ENCODE results near the gene GP5.
A peak's percentile ranks its signal among the peaks of the same experiment; 100 is the strongest.

The GP5 gene

GRCh38 chr3:194424373-194424772 lies 25.3 kb upstream of the GP5 start:
- no peak for DNase-seq
- Mint-ChIP-seq H3K4me3 (no peak overlapping the region), H3K27ac (no peak overlapping the region), H3K36me3 (ENCODE audit: low read depth) (peaks cover 49% of the 10 kb centered on the region), H3K27me3 (ENCODE audit: low read depth, poor library complexity) (no peaks in the 10 kb centered on the region), H3K4me1 (peaks cover 17% of the 10 kb centered on the region), H3K9me3 (no peaks in the 10 kb centered on the region)
- TF ChIP-seq, protein P1, sequence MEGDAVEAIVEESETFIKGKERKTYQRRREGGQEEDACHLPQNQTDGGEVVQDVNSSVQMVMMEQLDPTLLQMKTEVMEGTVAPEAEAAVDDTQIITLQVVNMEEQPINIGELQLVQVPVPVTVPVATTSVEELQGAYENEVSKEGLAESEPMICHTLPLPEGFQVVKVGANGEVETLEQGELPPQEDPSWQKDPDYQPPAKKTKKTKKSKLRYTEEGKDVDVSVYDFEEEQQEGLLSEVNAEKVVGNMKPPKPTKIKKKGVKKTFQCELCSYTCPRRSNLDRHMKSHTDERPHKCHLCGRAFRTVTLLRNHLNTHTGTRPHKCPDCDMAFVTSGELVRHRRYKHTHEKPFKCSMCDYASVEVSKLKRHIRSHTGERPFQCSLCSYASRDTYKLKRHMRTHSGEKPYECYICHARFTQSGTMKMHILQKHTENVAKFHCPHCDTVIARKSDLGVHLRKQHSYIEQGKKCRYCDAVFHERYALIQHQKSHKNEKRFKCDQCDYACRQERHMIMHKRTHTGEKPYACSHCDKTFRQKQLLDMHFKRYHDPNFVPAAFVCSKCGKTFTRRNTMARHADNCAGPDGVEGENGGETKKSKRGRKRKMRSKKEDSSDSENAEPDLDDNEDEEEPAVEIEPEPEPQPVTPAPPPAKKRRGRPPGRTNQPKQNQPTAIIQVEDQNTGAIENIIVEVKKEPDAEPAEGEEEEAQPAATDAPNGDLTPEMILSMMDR (IDR thresholded peaks at IDR 0.05) = no peak

GRCh38 chr3:194423317-194423716 lies 24.3 kb upstream of the GP5 start:
- TF ChIP-seq, protein P1 (IDR thresholded peaks at IDR 0.05) = no peak
- H3K27me3 Mint-ChIP-seq (ENCODE audit: low read depth, poor library complexity) = no peaks in the 10 kb centered on the region
- peaks cover 17% of the 10 kb centered on the region for H3K4me1 Mint-ChIP-seq
- peaks cover 53% of the 10 kb centered on the region for H3K36me3 Mint-ChIP-seq (ENCODE audit: low read depth)
- DNase-seq = no peak
- no peaks in the 10 kb centered on the region for H3K9me3 Mint-ChIP-seq
- no peak overlapping the region for H3K4me3 Mint-ChIP-seq
- H3K27ac Mint-ChIP-seq = peak overlapping the region; percentile 78

DNA sequence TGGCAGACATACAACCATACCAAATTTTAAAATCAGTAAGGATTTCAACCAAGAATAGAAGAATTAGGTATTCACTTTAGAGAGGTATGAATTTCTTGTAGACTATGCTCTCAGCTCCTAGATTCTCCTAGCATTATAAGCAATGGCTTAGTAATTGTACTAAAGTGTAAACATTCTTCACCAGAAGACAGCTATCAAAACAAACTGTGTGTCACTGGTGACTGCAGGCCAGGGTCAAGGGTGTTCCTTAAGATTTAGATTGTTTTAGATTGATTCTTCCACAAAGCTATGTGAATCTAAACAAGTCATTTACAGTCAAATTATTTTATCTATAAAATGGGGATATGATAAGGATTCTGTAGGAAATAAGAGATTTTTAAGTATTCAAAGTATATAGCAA lies 23.1 kb upstream of the GP5 start:
- no peaks in the 10 kb centered on the region for H3K9me3 Mint-ChIP-seq
- peak overlapping the region; percentile 26 for H3K27ac Mint-ChIP-seq
- peaks cover 17% of the 10 kb centered on the region for H3K4me1 Mint-ChIP-seq
- no peak for DNase-seq
- no peak overlapping the region for H3K4me3 Mint-ChIP-seq
- H3K27me3 Mint-ChIP-seq (ENCODE audit: low read depth, poor library complexity) = no peaks in the 10 kb centered on the region
- TF ChIP-seq, protein P1 (IDR thresholded peaks at IDR 0.05) = no peak
- H3K36me3 Mint-ChIP-seq (ENCODE audit: low read depth) = peaks cover 56% of the 10 kb centered on the region

DNA sequence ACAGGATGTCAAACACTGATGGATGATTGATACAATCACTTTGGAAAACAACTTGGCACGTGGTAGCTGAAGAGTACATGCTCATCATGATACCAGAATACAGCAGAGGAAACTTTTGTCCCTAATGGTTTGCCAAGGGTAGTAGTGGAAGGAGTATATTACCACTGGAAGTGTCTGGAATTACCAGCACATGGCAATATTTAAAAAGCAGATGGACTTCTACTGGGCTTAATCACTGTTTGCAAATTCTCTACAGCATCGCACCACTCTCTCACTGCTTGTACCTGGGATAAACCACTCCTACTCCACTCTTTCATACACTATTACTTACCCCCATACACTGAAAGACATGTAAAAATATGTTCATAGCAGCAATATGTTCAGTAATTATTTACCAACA lies 19.6 kb upstream of the GP5 start:
- no peak overlapping the region for H3K4me3 Mint-ChIP-seq
- H3K4me1 Mint-ChIP-seq = peaks cover 24% of the 10 kb centered on the region
- H3K27me3 Mint-ChIP-seq (ENCODE audit: low read depth, poor library complexity) = no peaks in the 10 kb centered on the region
- no peak for DNase-seq
- TF ChIP-seq, protein P1 (IDR thresholded peaks at IDR 0.05) = no peak
- no peaks in the 10 kb centered on the region for H3K9me3 Mint-ChIP-seq
- H3K36me3 Mint-ChIP-seq (ENCODE audit: low read depth) = peaks cover 63% of the 10 kb centered on the region
- no peak overlapping the region for H3K27ac Mint-ChIP-seq

- H3K4me3 Mint-ChIP-seq = no peak overlapping the region
- DNase-seq = no peak
These were observed 8.4 kb upstream of the GP5 start for GRCh38 chr3:194407423-194407822.

DNA sequence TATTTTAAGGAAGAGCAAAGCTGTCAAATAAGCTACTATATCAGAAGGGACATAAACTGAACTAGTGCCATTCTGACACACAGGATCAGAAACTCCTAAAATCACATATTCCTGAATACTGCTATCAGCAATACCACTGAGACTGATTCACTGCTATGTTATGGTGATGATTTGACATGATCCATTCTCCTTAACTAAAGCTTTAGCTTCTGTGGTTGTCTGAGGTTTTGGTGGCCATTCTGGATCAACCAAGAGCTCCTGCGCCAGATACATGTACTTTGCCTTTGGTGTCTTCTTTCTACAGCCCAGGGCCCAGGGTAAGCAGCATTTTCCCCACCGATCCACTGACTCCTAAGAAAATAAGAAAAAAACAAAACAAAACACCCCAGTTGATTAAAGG lies 6.7 kb upstream of the GP5 start:
- Mint-ChIP-seq H3K36me3 (ENCODE audit: low read depth) (peaks cover 28% of the 10 kb centered on the region), H3K4me1 (peaks cover 6% of the 10 kb centered on the region), H3K4me3 (no peak overlapping the region), H3K9me3 (no peaks in the 10 kb centered on the region), H3K27me3 (ENCODE audit: low read depth, poor library complexity) (no peaks in the 10 kb centered on the region), H3K27ac (peak overlapping the region; percentile 94)
- DNase-seq = no peak
- TF ChIP-seq, protein P1 (IDR thresholded peaks at IDR 0.05) = no peak

More at GRCh38 chr3:194407423-194407822, 8.4 kb upstream of the GP5 start:
- Mint-ChIP-seq H3K9me3 (no peaks in the 10 kb centered on the region), H3K36me3 (ENCODE audit: low read depth) (peaks cover 33% of the 10 kb centered on the region), H3K27ac (peak overlapping the region; percentile 16), H3K27me3 (ENCODE audit: low read depth, poor library complexity) (peaks cover 3% of the 10 kb centered on the region), H3K4me1 (peaks cover under 1% of the 10 kb centered on the region)
- TF ChIP-seq, protein P1 (IDR thresholded peaks at IDR 0.05) = no peak

All from nephron progenitor cell (in vitro differentiated cells).